ENCODE data around the gene RMC1.

RMC1 gene

DNA sequence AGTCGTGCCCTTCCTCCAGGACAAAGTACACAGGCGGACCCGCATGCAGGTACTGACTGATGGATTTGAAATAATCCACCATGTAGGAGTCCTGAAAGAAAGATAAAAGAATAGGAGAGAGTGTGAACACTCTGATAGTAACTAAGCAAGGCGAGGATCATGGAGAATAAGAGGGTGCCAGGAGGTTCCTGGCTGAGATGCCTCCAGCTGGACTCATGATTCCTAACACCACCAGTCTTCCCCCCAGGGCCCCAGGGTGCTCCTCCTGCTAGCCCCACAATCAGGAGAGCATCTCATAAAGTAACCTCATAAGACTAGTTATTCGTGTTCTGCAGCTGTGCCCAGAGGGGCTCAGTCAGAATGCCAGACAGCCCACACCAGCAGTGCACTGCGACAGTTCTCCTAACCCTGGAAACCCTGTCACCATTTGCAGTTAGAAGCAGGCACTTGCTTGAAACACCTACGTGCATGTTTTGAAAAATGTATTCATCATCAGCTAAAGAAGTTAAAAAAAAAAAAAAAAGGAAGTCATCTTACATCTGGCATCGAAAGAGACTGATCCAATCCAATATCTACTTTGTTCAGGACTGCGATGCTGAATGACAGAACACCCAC is 36.7 kb downstream of the RMC1 start:
- DNase-seq: no peak
- H3K4me1 ChIP-seq: no peaks in the 10 kb centered on the region
- no peaks in the 10 kb centered on the region for H3K36me3 ChIP-seq
- no peak overlapping the region for H3K4me3 ChIP-seq (ENCODE audit: low read depth, low read length)
- H3K27me3 ChIP-seq: no peaks in the 10 kb centered on the region
- H3K9me3 ChIP-seq: no peaks in the 10 kb centered on the region
- TF ChIP-seq, protein P1, sequence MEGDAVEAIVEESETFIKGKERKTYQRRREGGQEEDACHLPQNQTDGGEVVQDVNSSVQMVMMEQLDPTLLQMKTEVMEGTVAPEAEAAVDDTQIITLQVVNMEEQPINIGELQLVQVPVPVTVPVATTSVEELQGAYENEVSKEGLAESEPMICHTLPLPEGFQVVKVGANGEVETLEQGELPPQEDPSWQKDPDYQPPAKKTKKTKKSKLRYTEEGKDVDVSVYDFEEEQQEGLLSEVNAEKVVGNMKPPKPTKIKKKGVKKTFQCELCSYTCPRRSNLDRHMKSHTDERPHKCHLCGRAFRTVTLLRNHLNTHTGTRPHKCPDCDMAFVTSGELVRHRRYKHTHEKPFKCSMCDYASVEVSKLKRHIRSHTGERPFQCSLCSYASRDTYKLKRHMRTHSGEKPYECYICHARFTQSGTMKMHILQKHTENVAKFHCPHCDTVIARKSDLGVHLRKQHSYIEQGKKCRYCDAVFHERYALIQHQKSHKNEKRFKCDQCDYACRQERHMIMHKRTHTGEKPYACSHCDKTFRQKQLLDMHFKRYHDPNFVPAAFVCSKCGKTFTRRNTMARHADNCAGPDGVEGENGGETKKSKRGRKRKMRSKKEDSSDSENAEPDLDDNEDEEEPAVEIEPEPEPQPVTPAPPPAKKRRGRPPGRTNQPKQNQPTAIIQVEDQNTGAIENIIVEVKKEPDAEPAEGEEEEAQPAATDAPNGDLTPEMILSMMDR (IDR thresholded peaks at IDR 0.05; ENCODE audit: low read depth, low read length): no peak

DNA sequence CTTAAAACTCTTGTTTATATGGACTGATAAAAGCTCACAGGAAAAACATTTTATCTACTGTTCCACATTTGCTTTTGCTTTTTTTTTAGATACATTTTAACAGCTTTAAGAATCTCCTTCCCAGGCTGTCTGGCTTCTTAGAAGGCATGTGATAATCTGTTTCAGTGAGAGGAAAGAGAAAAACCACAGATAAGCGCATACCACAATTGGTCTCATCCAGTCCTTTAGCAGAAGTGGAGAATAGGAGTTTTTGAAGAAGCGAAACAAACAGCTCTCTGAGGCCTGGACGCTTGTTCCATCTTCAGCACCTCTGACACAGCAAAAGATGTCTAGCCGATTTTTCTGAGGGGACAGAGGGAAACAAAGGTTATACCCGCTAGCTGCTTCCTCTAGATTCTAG is 37.6 kb downstream of the RMC1 start:
- H3K4me3 ChIP-seq (ENCODE audit: low read depth, low read length): no peak overlapping the region
- TF ChIP-seq, protein P1 (IDR thresholded peaks at IDR 0.05; ENCODE audit: low read depth, low read length): no peak
- no peaks in the 10 kb centered on the region for H3K27me3 ChIP-seq
- no peaks in the 10 kb centered on the region for H3K9me3 ChIP-seq
- H3K36me3 ChIP-seq: no peaks in the 10 kb centered on the region
- DNase-seq: no peak
- H3K4me1 ChIP-seq: no peaks in the 10 kb centered on the region

DNA sequence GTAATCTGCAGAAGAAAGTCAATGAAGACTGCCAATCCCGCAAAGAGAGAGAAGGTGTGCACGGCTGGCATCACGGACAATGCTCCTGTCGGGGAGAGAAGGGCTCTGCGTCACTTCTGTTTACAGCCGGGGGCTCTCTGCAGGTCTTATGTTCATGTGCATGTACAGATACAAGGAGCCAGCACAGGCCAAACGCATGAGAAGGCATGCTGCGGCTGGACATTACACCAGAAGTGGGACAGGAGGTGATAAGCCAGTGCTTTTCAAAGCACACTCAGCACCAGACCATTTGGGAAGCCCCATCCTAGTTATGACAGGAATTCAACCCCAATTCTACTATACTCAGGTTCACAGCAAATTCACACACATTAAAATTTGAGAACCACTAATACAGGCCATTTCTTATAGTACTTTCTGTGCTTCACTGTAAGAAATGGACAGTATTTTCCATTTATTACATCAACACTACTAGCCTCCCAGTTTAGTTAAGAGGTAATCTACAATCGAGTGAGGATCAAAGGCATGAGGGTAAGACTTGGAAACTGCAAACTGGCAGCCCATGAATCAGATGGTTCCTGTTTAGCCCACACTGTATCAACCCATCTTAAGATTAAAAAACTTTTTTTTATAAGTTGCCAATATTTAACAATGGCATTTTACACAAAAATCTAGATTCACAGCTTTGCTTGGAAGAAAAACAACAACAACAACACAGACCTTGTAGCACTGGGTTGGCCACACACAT is 38.2 kb downstream of the RMC1 start:
- Histone ChIP-seq H3K9me3 (no peaks in the 10 kb centered on the region), H3K36me3 (no peaks in the 10 kb centered on the region), H3K27me3 (no peaks in the 10 kb centered on the region), H3K4me3 (ENCODE audit: low read depth, low read length) (no peak overlapping the region), H3K4me1 (no peaks in the 10 kb centered on the region)
- no peak for DNase-seq
- TF ChIP-seq, protein P1 (IDR thresholded peaks at IDR 0.05; ENCODE audit: low read depth, low read length): no peak

DNA sequence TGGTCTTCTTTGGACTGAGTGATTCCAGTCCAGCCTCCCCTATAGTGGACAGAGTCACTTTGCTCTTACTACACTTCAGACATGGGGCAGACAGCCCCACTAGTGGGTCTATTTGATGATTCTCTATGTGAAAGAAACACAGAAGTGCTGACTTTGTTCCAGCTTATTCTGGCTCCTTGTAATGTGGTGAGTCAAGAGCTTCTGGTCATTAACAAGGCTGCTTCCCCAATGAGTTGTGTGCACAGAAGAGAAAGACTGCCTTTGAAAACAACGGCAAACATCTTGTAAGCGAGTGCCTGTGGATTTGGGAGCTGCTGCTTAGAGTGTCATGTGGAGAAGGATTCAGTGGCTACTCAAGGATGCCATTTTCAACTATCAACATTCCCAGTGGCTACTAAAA is 39.1 kb downstream of the RMC1 start:
- no peak overlapping the region for H3K4me3 ChIP-seq (ENCODE audit: low read depth, low read length)
- H3K4me1 ChIP-seq: no peaks in the 10 kb centered on the region
- H3K27me3 ChIP-seq: no peaks in the 10 kb centered on the region
- no peak for DNase-seq
- TF ChIP-seq, protein P1 (IDR thresholded peaks at IDR 0.05; ENCODE audit: low read depth, low read length): no peak
- no peaks in the 10 kb centered on the region for H3K36me3 ChIP-seq
- H3K9me3 ChIP-seq: no peaks in the 10 kb centered on the region

DNA sequence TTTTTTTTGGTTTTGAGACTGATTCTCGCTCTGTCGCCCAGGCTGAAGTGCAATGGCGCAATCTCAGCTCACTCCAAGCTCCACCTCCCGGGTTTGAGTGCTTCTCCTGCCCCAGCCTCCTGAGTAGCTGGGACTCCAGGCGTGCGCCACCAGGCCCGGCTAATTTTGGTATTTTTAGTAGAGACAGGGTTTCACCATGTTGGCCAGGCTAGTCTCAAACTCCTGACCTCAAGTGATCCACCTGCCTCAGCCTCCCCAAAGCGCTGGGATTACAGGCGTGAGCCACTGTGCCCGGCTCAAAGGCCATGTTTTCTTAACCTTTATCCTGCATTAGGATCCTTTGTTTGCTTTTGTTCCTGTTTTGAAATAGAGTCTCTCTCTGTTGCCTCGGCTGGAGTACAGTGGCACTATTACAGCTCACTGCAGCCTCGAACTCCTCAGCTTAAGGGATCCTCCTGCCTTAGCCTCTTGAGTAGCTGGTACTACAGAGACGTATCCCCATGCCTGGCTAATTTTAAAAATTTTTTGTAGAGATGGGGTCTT is 42.0 kb downstream of the RMC1 start:
- Histone ChIP-seq H3K9me3 (no peaks in the 10 kb centered on the region), H3K4me3 (ENCODE audit: low read depth, low read length) (no peak overlapping the region), H3K27me3 (no peaks in the 10 kb centered on the region), H3K4me1 (no peaks in the 10 kb centered on the region), H3K36me3 (no peaks in the 10 kb centered on the region)
- TF ChIP-seq, protein P1 (IDR thresholded peaks at IDR 0.05; ENCODE audit: low read depth, low read length): no peak
- DNase-seq: no peak

DNA sequence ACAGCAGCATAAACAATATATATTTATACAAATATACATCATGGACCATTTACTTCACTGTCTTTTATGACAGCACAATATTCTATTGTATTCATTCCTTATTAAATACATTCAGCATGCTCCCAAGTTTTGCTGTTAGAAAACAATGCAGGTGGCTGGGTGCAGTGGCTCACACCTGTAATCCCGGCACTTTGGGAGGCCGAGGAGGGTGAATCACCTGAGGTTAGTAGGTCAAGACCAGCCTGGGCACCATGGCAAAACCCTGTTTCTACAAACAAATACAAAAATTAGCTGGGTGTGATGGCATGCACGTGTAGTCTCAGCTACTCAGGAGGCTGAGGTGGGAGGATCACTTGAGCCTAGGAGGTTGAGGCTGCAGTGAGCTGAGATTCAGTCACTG is 44.0 kb downstream of the RMC1 start:
- H3K36me3 ChIP-seq: no peaks in the 10 kb centered on the region
- H3K27me3 ChIP-seq: no peaks in the 10 kb centered on the region
- DNase-seq: no peak
- TF ChIP-seq, protein P1 (IDR thresholded peaks at IDR 0.05; ENCODE audit: low read depth, low read length): no peak
- no peak overlapping the region for H3K4me3 ChIP-seq (ENCODE audit: low read depth, low read length)
- H3K4me1 ChIP-seq: no peaks in the 10 kb centered on the region
- no peaks in the 10 kb centered on the region for H3K9me3 ChIP-seq

All from BE2C (cell line).